ENCODE data around the gene MRPL39. TPM values are rescaled to one million over a fixed set of nuclear protein-coding genes. Genes with fewer than 3 reads are reported as not detected.

MRPL39 gene
- total RNA-seq, 1 donor from 2014 or later, result 32.5 TPM

GRCh38 chr21:25615880-25616279 lies 8.6 kb upstream of the MRPL39 start:
- H3K27ac ChIP-seq (ENCODE audit: low read depth, low read length), result no peak overlapping the region
- H3K36me3 Mint-ChIP-seq (ENCODE audit: low read depth, unreplicated experiment), result no peaks in the 10 kb centered on the region
- FAIRE-seq (no peak), DNase-seq (ENCODE audit: low read depth) (no peak)
- no peaks in the 10 kb centered on the region for H3K4me1 ChIP-seq (ENCODE audit: insufficient read depth, low read length)
- H3K79me2 ChIP-seq (ENCODE audit: insufficient read depth, low read length), result no peaks in the 10 kb centered on the region
- no peaks in the 10 kb centered on the region for H3K9me3 ChIP-seq (ENCODE audit: insufficient read depth, low read depth, low read length)
- no peaks in the 10 kb centered on the region for H3K36me3 ChIP-seq (ENCODE audit: insufficient read depth, low read length)
- no peaks in the 10 kb centered on the region for H3K9me3 Mint-ChIP-seq (ENCODE audit: unreplicated experiment)
- H3K4me3 Mint-ChIP-seq (ENCODE audit: unreplicated experiment), result no peak overlapping the region
- no peak overlapping the region for H3K4me3 ChIP-seq (ENCODE audit: insufficient read depth, low read depth, low read length)
- no peaks in the 10 kb centered on the region for H3K27me3 ChIP-seq (ENCODE audit: insufficient read depth, low read length)
- peaks cover 4% of the 10 kb centered on the region for H3K4me1 Mint-ChIP-seq (ENCODE audit: low read depth, unreplicated experiment)
- peaks cover 7% of the 10 kb centered on the region for H3K27me3 Mint-ChIP-seq (ENCODE audit: low read depth, unreplicated experiment)
- H3K9ac ChIP-seq (ENCODE audit: low read length), result no peak overlapping the region
- H3K4me2 ChIP-seq (ENCODE audit: low read length), result no peak overlapping the region
- TF ChIP-seq, protein P1, sequence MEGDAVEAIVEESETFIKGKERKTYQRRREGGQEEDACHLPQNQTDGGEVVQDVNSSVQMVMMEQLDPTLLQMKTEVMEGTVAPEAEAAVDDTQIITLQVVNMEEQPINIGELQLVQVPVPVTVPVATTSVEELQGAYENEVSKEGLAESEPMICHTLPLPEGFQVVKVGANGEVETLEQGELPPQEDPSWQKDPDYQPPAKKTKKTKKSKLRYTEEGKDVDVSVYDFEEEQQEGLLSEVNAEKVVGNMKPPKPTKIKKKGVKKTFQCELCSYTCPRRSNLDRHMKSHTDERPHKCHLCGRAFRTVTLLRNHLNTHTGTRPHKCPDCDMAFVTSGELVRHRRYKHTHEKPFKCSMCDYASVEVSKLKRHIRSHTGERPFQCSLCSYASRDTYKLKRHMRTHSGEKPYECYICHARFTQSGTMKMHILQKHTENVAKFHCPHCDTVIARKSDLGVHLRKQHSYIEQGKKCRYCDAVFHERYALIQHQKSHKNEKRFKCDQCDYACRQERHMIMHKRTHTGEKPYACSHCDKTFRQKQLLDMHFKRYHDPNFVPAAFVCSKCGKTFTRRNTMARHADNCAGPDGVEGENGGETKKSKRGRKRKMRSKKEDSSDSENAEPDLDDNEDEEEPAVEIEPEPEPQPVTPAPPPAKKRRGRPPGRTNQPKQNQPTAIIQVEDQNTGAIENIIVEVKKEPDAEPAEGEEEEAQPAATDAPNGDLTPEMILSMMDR (IDR thresholded peaks at IDR 0.05; ENCODE audit: insufficient read depth, low read depth, low read length), result no peak
- no peak for TF ChIP-seq EZH2 (IDR thresholded peaks at IDR 0.05; ENCODE audit: insufficient read depth, low read length)
- no peaks in the 10 kb centered on the region for H4K20me1 ChIP-seq (ENCODE audit: insufficient read depth, low read length)
- H3K27ac Mint-ChIP-seq (ENCODE audit: unreplicated experiment), result no peak overlapping the region
- H2AFZ ChIP-seq (ENCODE audit: low read depth, low read length), result no peak overlapping the region

DNA sequence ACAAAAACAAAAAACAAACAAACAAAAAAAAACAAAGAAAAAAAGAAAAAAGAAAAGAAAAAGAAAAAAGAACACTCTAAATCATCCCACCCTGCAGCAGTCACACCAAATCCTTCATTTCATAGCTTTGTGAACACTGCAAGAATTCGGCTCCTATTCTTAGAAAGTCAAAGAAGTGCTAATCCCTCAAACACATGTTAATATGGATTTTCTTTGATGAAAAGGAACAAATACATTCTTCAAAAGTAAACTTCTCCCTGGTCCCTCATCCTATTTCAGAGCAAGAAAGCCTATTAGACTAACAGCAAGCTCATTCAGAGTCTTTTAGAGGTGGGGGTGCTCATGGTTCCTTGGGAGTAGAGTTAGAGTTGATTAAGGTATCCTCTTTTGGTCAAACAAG lies 7.2 kb upstream of the MRPL39 start:
- peaks cover 7% of the 10 kb centered on the region for H3K27me3 Mint-ChIP-seq (ENCODE audit: low read depth, unreplicated experiment)
- FAIRE-seq, result no peak
- Histone ChIP-seq H3K27me3 (ENCODE audit: insufficient read depth, low read length) (no peaks in the 10 kb centered on the region), H3K27ac (ENCODE audit: low read depth, low read length) (no peak overlapping the region), H3K79me2 (ENCODE audit: insufficient read depth, low read length) (no peaks in the 10 kb centered on the region), H3K4me3 (ENCODE audit: insufficient read depth, low read depth, low read length) (no peak overlapping the region), H3K4me1 (ENCODE audit: insufficient read depth, low read length) (no peaks in the 10 kb centered on the region), H3K4me2 (ENCODE audit: low read length) (no peak overlapping the region), H4K20me1 (ENCODE audit: insufficient read depth, low read length) (no peaks in the 10 kb centered on the region), H3K9ac (ENCODE audit: low read length) (no peak overlapping the region), H2AFZ (ENCODE audit: low read depth, low read length) (no peak overlapping the region), H3K9me3 (ENCODE audit: insufficient read depth, low read depth, low read length) (no peaks in the 10 kb centered on the region), H3K36me3 (ENCODE audit: insufficient read depth, low read length) (no peaks in the 10 kb centered on the region)
- TF ChIP-seq EZH2 (IDR thresholded peaks at IDR 0.05; ENCODE audit: insufficient read depth, low read length), result no peak
- TF ChIP-seq, protein P1 (IDR thresholded peaks at IDR 0.05; ENCODE audit: insufficient read depth, low read depth, low read length), result no peak
- no peaks in the 10 kb centered on the region for H3K36me3 Mint-ChIP-seq (ENCODE audit: low read depth, unreplicated experiment)
- H3K9me3 Mint-ChIP-seq (ENCODE audit: unreplicated experiment), result no peaks in the 10 kb centered on the region
- no peak for DNase-seq (ENCODE audit: low read depth)
- no peak overlapping the region for H3K27ac Mint-ChIP-seq (ENCODE audit: unreplicated experiment)
- H3K4me3 Mint-ChIP-seq (ENCODE audit: unreplicated experiment), result no peak overlapping the region
- H3K4me1 Mint-ChIP-seq (ENCODE audit: low read depth, unreplicated experiment), result peaks cover 4% of the 10 kb centered on the region

DNA sequence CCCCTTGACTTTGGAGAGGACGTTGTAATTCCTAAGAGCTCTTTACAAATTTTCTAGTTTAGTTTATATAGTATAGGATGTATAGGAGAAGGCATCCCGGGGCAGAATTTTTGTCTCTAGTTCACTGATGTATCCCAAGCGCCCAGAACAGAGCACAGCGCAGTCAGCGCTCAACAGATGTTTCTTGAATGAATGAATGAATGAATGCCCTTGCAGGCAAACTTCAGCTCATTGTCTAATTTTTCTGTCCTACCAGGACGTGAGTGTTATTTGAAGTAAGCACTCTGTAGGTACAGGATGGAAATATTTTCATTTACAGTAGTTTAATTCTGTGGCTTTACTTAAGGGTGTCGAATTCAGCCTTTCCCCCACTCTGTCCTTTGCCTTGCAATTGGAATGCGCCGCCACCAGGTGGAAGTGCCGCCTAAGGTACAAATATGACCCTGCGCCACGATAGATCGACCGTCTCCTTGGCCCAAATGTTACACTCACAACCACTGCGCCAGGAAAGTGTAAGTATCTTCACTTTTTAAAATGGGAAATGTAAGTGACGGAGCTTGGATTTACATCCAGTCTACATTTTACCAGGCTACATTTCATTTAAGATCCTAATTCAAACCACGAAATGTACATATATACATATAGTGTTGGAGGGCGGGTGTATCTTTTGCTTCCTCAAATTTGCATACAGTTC lies 910 bp upstream of the MRPL39 start:
- H3K27ac ChIP-seq (ENCODE audit: low read depth, low read length), result no peak overlapping the region
- H3K9me3 Mint-ChIP-seq (ENCODE audit: unreplicated experiment), result no peaks in the 10 kb centered on the region

More for the DNA sequence above, 910 bp upstream of the MRPL39 start:
- Histone ChIP-seq H3K36me3 (ENCODE audit: insufficient read depth, low read length) (peaks cover 14% of the 10 kb centered on the region), H3K9ac (ENCODE audit: low read length) (peak overlapping the region; percentile 96), H3K27me3 (ENCODE audit: insufficient read depth, low read length) (no peaks in the 10 kb centered on the region), H3K4me1 (ENCODE audit: insufficient read depth, low read length) (peaks cover 7% of the 10 kb centered on the region), H4K20me1 (ENCODE audit: insufficient read depth, low read length) (no peaks in the 10 kb centered on the region), H3K4me3 (ENCODE audit: insufficient read depth, low read depth, low read length) (peak overlapping the region; percentile 93), H3K79me2 (ENCODE audit: insufficient read depth, low read length) (peaks cover 30% of the 10 kb centered on the region), H3K4me2 (ENCODE audit: low read length) (peak overlapping the region; percentile 98), H2AFZ (ENCODE audit: low read depth, low read length) (peak overlapping the region; percentile 100), H3K9me3 (ENCODE audit: insufficient read depth, low read depth, low read length) (no peaks in the 10 kb centered on the region)
- DNase-seq (ENCODE audit: low read depth) (peak; percentile 62), FAIRE-seq (no peak)
- peak overlapping the region; percentile 100 for H3K4me3 Mint-ChIP-seq (ENCODE audit: unreplicated experiment)
- peaks cover 9% of the 10 kb centered on the region for H3K4me1 Mint-ChIP-seq (ENCODE audit: low read depth, unreplicated experiment)
- peaks cover 4% of the 10 kb centered on the region for H3K27me3 Mint-ChIP-seq (ENCODE audit: low read depth, unreplicated experiment)
- H3K36me3 Mint-ChIP-seq (ENCODE audit: low read depth, unreplicated experiment), result peaks cover 3% of the 10 kb centered on the region
- H3K27ac Mint-ChIP-seq (ENCODE audit: unreplicated experiment), result peak overlapping the region; percentile 1
- TF ChIP-seq EZH2 (IDR thresholded peaks at IDR 0.05; ENCODE audit: insufficient read depth, low read length), result no peak
- TF ChIP-seq, protein P1 (IDR thresholded peaks at IDR 0.05; ENCODE audit: insufficient read depth, low read depth, low read length), result peak; percentile 97
